ENCODE measurements around the gene IL4I1. TPM values are rescaled to one million over a fixed set of nuclear protein-coding genes. Genes with fewer than 3 reads are reported as not detected.

Gene IL4I1
- total and polyA plus RNA-seq, 2 of the 8 experiments (the other 6 are each of a cell fraction or from before 2014, with no cell fraction given), result 0.41 to 0.76 TPM

GRCh38 chr19:49887037-49887664, 9.5 kb downstream of the IL4I1 start:
- 96% methylated on average over 22 of the region's 23 CpGs; no CpG with 5 or more reads in 1 of the 2 experiments for WGBS, 2 experiments (ENCODE audit: extremely low coverage in 1 of 2, insufficient coverage in 1 of 2, insufficient read length in 1 of 2, insufficient replicate concordance in 2 of 2, low coverage in 1 of 2, low lambda C conversion rate in 2 of 2, missing lambda C conversion rate in 1 of 2)
- Histone ChIP-seq H3K9me3 (ENCODE audit: insufficient read depth in 2 of 2, low read depth in 1 of 2, low read length in 1 of 2) (peaks cover 0 to 10% of the 10 kb centered on the region in 2 experiments; a peak in 3 of 4 replicates), H3K9ac (replicated peaks in 1 of 4; ENCODE audit: extremely low read depth in 1 of 4, low read depth in 3 of 4, low read length in 3 of 4) (no peak overlapping the region), H4K5ac (ENCODE audit: insufficient read length, low read depth, low read length) (no peak overlapping the region), H3K27me3 (replicated peaks in 1 of 4; ENCODE audit: control insufficient read depth in 3 of 4, extremely low read depth in 1 of 4, insufficient read depth in 3 of 4, low read length in 3 of 4) (peaks cover 0 to 8% (median 6%) of the 10 kb centered on the region in 4 experiments; a peak in 4 of 7 replicates), H3K23me2 (ENCODE audit: low read depth, low read length) (peaks cover 2% of the 10 kb centered on the region; the same call in 1 of the 2 replicates), H2BK15ac (ENCODE audit: low read length) (no peak overlapping the region), H2BK120ac (replicated peaks; ENCODE audit: low read depth, low read length) (no peak overlapping the region), H3K14ac (ENCODE audit: insufficient read length) (no peak overlapping the region), H4K91ac (replicated peaks; ENCODE audit: insufficient read length, low read length) (no peak overlapping the region), H3K79me1 (ENCODE audit: low read depth, low read length) (no peaks in the 10 kb centered on the region), H2AFZ (ENCODE audit: low read length) (no peak overlapping the region), H4K20me1 (replicated peaks in 1 of 2; ENCODE audit: control insufficient read depth in 1 of 2, insufficient read depth in 2 of 2, low read length in 2 of 2) (peaks cover 3 to 13% of the 10 kb centered on the region in 2 experiments), H3K4ac (replicated peaks; ENCODE audit: insufficient read length, low read depth, low read length) (no peak overlapping the region), H3K18ac (ENCODE audit: extremely low read depth, low read length) (no peak overlapping the region; the same call in 1 of the 2 replicates), H3K23ac (ENCODE audit: insufficient read length) (no peak overlapping the region), H3K4me3 (ENCODE audit: extremely low read depth in 1 of 4, insufficient read depth in 2 of 4, low read depth in 3 of 4, low read length in 4 of 4) (no peak overlapping the region), H3K27ac (ENCODE audit: low read depth, low read length) (no peak overlapping the region), H3K79me2 (ENCODE audit: control insufficient read depth in 1 of 2, insufficient read depth in 2 of 2, low read length in 2 of 2) (no peaks in the 10 kb centered on the region), H2BK12ac (ENCODE audit: low read depth, low read length) (no peak overlapping the region), H3K56ac (replicated peaks; ENCODE audit: insufficient read length, low read depth, low read length) (no peak overlapping the region), H3K36me3 (ENCODE audit: control insufficient read depth in 2 of 4, insufficient read depth in 4 of 4, low read length in 3 of 4) (peaks cover 18 to 39% (median 25%) of the 10 kb centered on the region in 4 experiments; a peak in 7 of 8 replicates), H4K8ac (ENCODE audit: extremely low read depth, insufficient read depth, low read length) (no peak overlapping the region), H3K4me1 (replicated peaks in 1 of 4; ENCODE audit: control insufficient read depth in 3 of 4, insufficient read depth in 4 of 4, low read length in 3 of 4) (peaks cover 0 to 10% (median 8%) of the 10 kb centered on the region in 4 experiments; a peak in 5 of 7 replicates), H2AK5ac (ENCODE audit: low read depth, low read length) (no peak overlapping the region), H2BK20ac (ENCODE audit: low read length) (no peak overlapping the region), H2BK5ac (ENCODE audit: low read depth, low read length) (no peak overlapping the region), H3K4me2 (ENCODE audit: insufficient read depth in 1 of 2, low read depth in 2 of 2, low read length in 2 of 2) (no peak overlapping the region)
- CTCF ChIA-PET (ENCODE audit: partially characterized antibody), result no interaction called here
- no peak for DNase-seq (ENCODE audit: low read depth in 1 of 2, low spot score in 2 of 2)
- POLR2A ChIA-PET (ENCODE audit: partially characterized antibody), result interaction anchor here (0.6 to 9.3 kb wide), 8 partner anchors 8 to 42 kb away, joined by 3 to 55 read pairs (median 3); partner anchors contain the start of genes AKT1S1, ATF5, NUP62 and TBC1D17
- FAIRE-seq, result no peak
- TF ChIP-seq, protein P1, sequence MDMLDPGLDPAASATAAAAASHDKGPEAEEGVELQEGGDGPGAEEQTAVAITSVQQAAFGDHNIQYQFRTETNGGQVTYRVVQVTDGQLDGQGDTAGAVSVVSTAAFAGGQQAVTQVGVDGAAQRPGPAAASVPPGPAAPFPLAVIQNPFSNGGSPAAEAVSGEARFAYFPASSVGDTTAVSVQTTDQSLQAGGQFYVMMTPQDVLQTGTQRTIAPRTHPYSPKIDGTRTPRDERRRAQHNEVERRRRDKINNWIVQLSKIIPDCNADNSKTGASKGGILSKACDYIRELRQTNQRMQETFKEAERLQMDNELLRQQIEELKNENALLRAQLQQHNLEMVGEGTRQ (IDR thresholded peaks at IDR 0.05; ENCODE audit: low read length), result no peak
- TF ChIP-seq POLR2AphosphoS5 (IDR thresholded peaks at IDR 0.05; ENCODE audit: low read depth, low read length) (no peak), BCL11A (IDR thresholded peaks at IDR 0.05; ENCODE audit: low read depth in 2 of 2, low read length in 2 of 2) (no peak), SRF (IDR thresholded peaks at IDR 0.05; ENCODE audit: low read depth, low read length) (no peak), CBX8 (IDR thresholded peaks at IDR 0.05; ENCODE audit: borderline replicate concordance, low read depth, low read length) (no peak), GTF2F1 (IDR thresholded peaks at IDR 0.05; ENCODE audit: borderline replicate concordance, low read depth, low read length) (no peak), ATF3 (IDR thresholded peaks at IDR 0.05; ENCODE audit: insufficient read depth, low read depth, low read length) (no peak), TBP (IDR thresholded peaks at IDR 0.05; ENCODE audit: low read depth, low read length) (no peak), HDAC6 (IDR thresholded peaks at IDR 0.05; ENCODE audit: low read depth, low read length) (no peak), CEBPB (IDR thresholded peaks at IDR 0.05; ENCODE audit: low read depth, low read length) (no peak), SP4 (IDR thresholded peaks at IDR 0.05; ENCODE audit: low read length) (no peak), MAFK (IDR thresholded peaks at IDR 0.05; ENCODE audit: low read depth, low read length) (no peak)

Measured in H1 (cell line).